Hepatocyte (in vitro differentiated cells): ENCODE measurements around the gene BAIAP2L1. TPM values are rescaled to one million over a fixed set of nuclear protein-coding genes. Genes with fewer than 3 reads are reported as not detected.
A peak's percentile ranks its signal among the peaks of the same experiment; 100 is the strongest.

Experiments used
- DNase-seq: peaks from one replicate; pipeline ENCODE4 v3.0.0-alpha.2; 2016; ENCODE audit warnings: low spot score
- H2AFZ ChIP-seq: fragments of 200-600 bp; sonication (generic); 2 replicates; pipeline ENCODE4 v1.6.0; 2016; ENCODE audit warnings: antibody characterized with exemption, mild to moderate bottlenecking
- H3K27ac ChIP-seq: fragments of 200-600 bp; sonication (generic); 2 replicates; pipeline ENCODE4 v1.5.1; 2016; ENCODE audit warnings: mild to moderate bottlenecking
- H3K27me3 ChIP-seq: fragments of 200-600 bp; sonication (generic); 2 replicates; pipeline ENCODE4 v1.6.1; 2016
- H3K36me3 ChIP-seq: fragments of 200-600 bp; sonication (generic); replicated peaks from 2 replicates; pipeline ENCODE4 v1.5.1; 2016; ENCODE audit warnings: low read depth; ENCODE audit not compliant: insufficient read depth
- H3K4me1 ChIP-seq: fragments of 200-600 bp; sonication (generic); 2 replicates; pipeline ENCODE4 v1.5.1; 2016; ENCODE audit warnings: mild to moderate bottlenecking, moderate library complexity; ENCODE audit not compliant: insufficient read depth
- H3K4me2 ChIP-seq: fragments of 200-600 bp; sonication (generic); 2 replicates; pipeline ENCODE4 v1.6.0; 2016
- H3K4me3 ChIP-seq: fragments of 200-600 bp; sonication (generic); 2 replicates; pipeline ENCODE4 v1.5.1; 2016; ENCODE audit warnings: mild to moderate bottlenecking
- H3K79me2 ChIP-seq: fragments of 200-600 bp; sonication (generic); 2 replicates; pipeline ENCODE4 v1.6.0; 2017; ENCODE audit warnings: mild to moderate bottlenecking
- H3K9me2 ChIP-seq: fragments of 200-600 bp; sonication (generic); replicated peaks from 2 replicates; pipeline ENCODE4 v1.6.0; 2017; ENCODE audit warnings: mild to moderate bottlenecking; ENCODE audit not compliant: insufficient read depth
- H3K9me3 ChIP-seq: fragments of 200-600 bp; sonication (generic); 2 replicates; pipeline ENCODE4 v1.5.1; 2016; ENCODE audit warnings: low read depth, mild to moderate bottlenecking
- H4K20me1 ChIP-seq: fragments of 200-600 bp; sonication (generic); 2 replicates; pipeline ENCODE4 v1.6.0; 2016; ENCODE audit warnings: mild to moderate bottlenecking; ENCODE audit not compliant: insufficient read depth, poor library complexity, severe bottlenecking
- CTCF ChIP-seq: fragments of 200-600 bp; sonication (generic); IDR thresholded peaks from 2 replicates; pipeline ENCODE4 v1.5.1; 2016; ENCODE audit warnings: antibody characterized with exemption, mild to moderate bottlenecking; ENCODE audit not compliant: poor library complexity
- EZH2 ChIP-seq: fragments of 200-600 bp; sonication (generic); IDR thresholded peaks from 2 replicates; pipeline ENCODE4 v1.6.1; 2016; ENCODE audit warnings: antibody characterized with exemption, mild to moderate bottlenecking, borderline replicate concordance
- EZH2phosphoT487 ChIP-seq: fragments of 200-600 bp; sonication (generic); IDR thresholded peaks from one replicate; pipeline ENCODE4 v1.6.1; 2018; ENCODE audit warnings: antibody characterized with exemption, mild to moderate bottlenecking, low read depth, moderate library complexity; ENCODE audit not compliant: unreplicated experiment, severe bottlenecking
- WGBS: methylation state at CpG from one replicate; pipeline ENCODE4 v1.1.6; 2016; ENCODE audit warnings: low lambda C conversion rate; ENCODE audit errors: missing lambda C conversion rate; 5-methylcytosine and 5-hydroxymethylcytosine counted together
- polyA plus RNA-seq: library from polyadenylated mRNA; unstranded; fragments of >200 nt; fragmentation: Nextera tagmentation; extraction: Ambion mirVana; gene quantifications from 2 replicates; pipeline ENCODE4 v1.2.1, GENCODE V29; 2016
- total RNA-seq: library from RNA; depleted of rRNA; stranded (reverse); fragments of >200 nt; gene quantifications from 2 replicates; pipeline ENCODE4 v1.2.3, GENCODE V29; 2014

Gene BAIAP2L1
- total and polyA plus RNA-seq, 2 experiments from 2014 or later = 25.4 to 32.0 TPM

- peaks cover 13% of the 10 kb centered on the region for H3K4me1 ChIP-seq
- H3K79me2 ChIP-seq = peaks cover 36% of the 10 kb centered on the region
- TF ChIP-seq EZH2 (no peak), EZH2phosphoT487 (no peak), CTCF (no peak)
- peak overlapping the region; percentile 85 for H3K4me2 ChIP-seq
- H4K20me1 ChIP-seq = no peaks in the 10 kb centered on the region
- DNase-seq = no peak
- no peak overlapping the region for H2AFZ ChIP-seq
- no peaks in the 10 kb centered on the region for H3K9me2 ChIP-seq
- H3K27ac ChIP-seq = peak overlapping the region; percentile 85
- WGBS = 61% methylated on average over 3 of the region's 3 CpGs
- no peaks in the 10 kb centered on the region for H3K36me3 ChIP-seq
- H3K9me3 ChIP-seq = no peaks in the 10 kb centered on the region
- peak overlapping the region; percentile 55 for H3K4me3 ChIP-seq
- no peaks in the 10 kb centered on the region for H3K27me3 ChIP-seq
Observed at GRCh38 chr7:98250789-98251188, 150.1 kb downstream of the BAIAP2L1 start.

- Histone ChIP-seq H2AFZ (no peak overlapping the region), H3K4me3 (no peak overlapping the region), H3K4me2 (no peak overlapping the region), H3K9me3 (no peaks in the 10 kb centered on the region), H3K27me3 (no peaks in the 10 kb centered on the region), H3K4me1 (peaks cover 13% of the 10 kb centered on the region), H3K36me3 (no peaks in the 10 kb centered on the region), H3K27ac (no peak overlapping the region), H3K9me2 (no peaks in the 10 kb centered on the region), H4K20me1 (no peaks in the 10 kb centered on the region), H3K79me2 (peaks cover 30% of the 10 kb centered on the region)
- TF ChIP-seq CTCF (no peak), EZH2 (no peak), EZH2phosphoT487 (no peak)
- no peak for DNase-seq
- 89% methylated on average over 6 of the region's 6 CpGs for WGBS
Observed at GRCh38 chr7:98249106-98249505, 151.8 kb downstream of the BAIAP2L1 start.

GRCh38 chr7:98248156-98248555 lies 152.7 kb downstream of the BAIAP2L1 start:
- no peak for TF ChIP-seq CTCF
- TF ChIP-seq EZH2phosphoT487 = no peak
- TF ChIP-seq EZH2 = no peak
- no peak overlapping the region for H3K4me3 ChIP-seq
- H3K9me3 ChIP-seq = no peaks in the 10 kb centered on the region
- no peak for DNase-seq
- H3K27ac ChIP-seq = no peak overlapping the region
- no peak overlapping the region for H2AFZ ChIP-seq
- 96% methylated on average over 11 of the region's 12 CpGs for WGBS
- H3K79me2 ChIP-seq = peaks cover 21% of the 10 kb centered on the region
- no peak overlapping the region for H3K4me2 ChIP-seq
- no peaks in the 10 kb centered on the region for H3K36me3 ChIP-seq
- H3K4me1 ChIP-seq = peaks cover 13% of the 10 kb centered on the region
- H3K27me3 ChIP-seq = no peaks in the 10 kb centered on the region
- H3K9me2 ChIP-seq = no peaks in the 10 kb centered on the region
- H4K20me1 ChIP-seq = no peaks in the 10 kb centered on the region

GRCh38 chr7:98244871-98245270 lies 156.0 kb downstream of the BAIAP2L1 start:
- no peak overlapping the region for H3K4me3 ChIP-seq
- no peak for DNase-seq
- H2AFZ ChIP-seq = no peak overlapping the region
- H3K4me2 ChIP-seq = no peak overlapping the region
- H3K79me2 ChIP-seq = peaks cover 5% of the 10 kb centered on the region
- H3K36me3 ChIP-seq = no peaks in the 10 kb centered on the region
- H3K27me3 ChIP-seq = no peaks in the 10 kb centered on the region
- no peak overlapping the region for H3K27ac ChIP-seq
- WGBS = 98% methylated on average over 14 of the region's 14 CpGs
- no peaks in the 10 kb centered on the region for H3K9me2 ChIP-seq
- TF ChIP-seq CTCF (no peak), EZH2 (no peak), EZH2phosphoT487 (no peak)
- no peaks in the 10 kb centered on the region for H3K9me3 ChIP-seq
- H4K20me1 ChIP-seq = no peaks in the 10 kb centered on the region
- no peaks in the 10 kb centered on the region for H3K4me1 ChIP-seq
